Measurements from ENCODE around the gene ATF4. TPM values are rescaled to one million over a fixed set of nuclear protein-coding genes. Genes with fewer than 3 reads are reported as not detected.
A peak's percentile ranks its signal among the peaks of the same experiment; 100 is the strongest.

The ATF4 gene
- total RNA-seq, 1 donor from 2014 or later, result 327 TPM

- TF ChIP-seq CTCF (IDR thresholded peaks at IDR 0.05), result no peak
These were observed 17.6 kb downstream of the ATF4 start for GRCh38 chr22:39537975-39538374.

GRCh38 chr22:39543095-39543494 lies 22.7 kb downstream of the ATF4 start:
- Histone ChIP-seq H3K9me3 (no peaks in the 10 kb centered on the region), H3K27me3 (peaks cover 49% of the 10 kb centered on the region), H3K27ac (no peak overlapping the region), H3K4me1 (no peaks in the 10 kb centered on the region), H3K36me3 (no peaks in the 10 kb centered on the region), H3K4me3 (no peak overlapping the region)
- DNase-seq (no peak), ATAC-seq (no peak)
- intact Hi-C loops (cut with DNase I), result no loop called here
- TF ChIP-seq CTCF (IDR thresholded peaks at IDR 0.05), result peak; percentile 8

More at GRCh38 chr22:39537975-39538374, 17.6 kb downstream of the ATF4 start:
- H3K9me3 ChIP-seq, result no peaks in the 10 kb centered on the region
- H3K4me1 ChIP-seq, result peaks cover 5% of the 10 kb centered on the region
- no peak for DNase-seq
- ATAC-seq, result no peak
- no peak overlapping the region for H3K4me3 ChIP-seq
- H3K36me3 ChIP-seq, result no peaks in the 10 kb centered on the region
- peaks cover 3% of the 10 kb centered on the region for H3K27me3 ChIP-seq
- intact Hi-C loops (cut with DNase I), result loop anchor here (5.0 kb wide), 1 partner anchor 484 kb away; no protein-coding TSS in a partner anchor
- H3K27ac ChIP-seq, result no peak overlapping the region

GRCh38 chr22:39545386-39546365 lies 25.3 kb downstream of the ATF4 start:
- H3K27me3 ChIP-seq, result peaks cover 66% of the 10 kb centered on the region

GRCh38 chr22:39546889-39547586 lies 26.7 kb downstream of the ATF4 start:
- peaks cover 75% of the 10 kb centered on the region for H3K27me3 ChIP-seq
- TF ChIP-seq CTCF (IDR thresholded peaks at IDR 0.05), result no peak
- no peaks in the 10 kb centered on the region for H3K9me3 ChIP-seq
- no peaks in the 10 kb centered on the region for H3K36me3 ChIP-seq
- H3K27ac ChIP-seq, result no peak overlapping the region
- H3K4me1 ChIP-seq, result no peaks in the 10 kb centered on the region
- H3K4me3 ChIP-seq, result no peak overlapping the region
- DNase-seq (no peak), ATAC-seq (no peak)
- intact Hi-C loops (cut with DNase I), result no loop called here

More at GRCh38 chr22:39545386-39546365, 25.3 kb downstream of the ATF4 start:
- ATAC-seq (peak; percentile 58), DNase-seq (no peak)
- Histone ChIP-seq H3K27ac (no peak overlapping the region), H3K9me3 (no peaks in the 10 kb centered on the region), H3K4me1 (no peaks in the 10 kb centered on the region), H3K4me3 (no peak overlapping the region), H3K36me3 (no peaks in the 10 kb centered on the region)
- intact Hi-C loops (cut with DNase I), result no loop called here
- no peak for TF ChIP-seq CTCF (IDR thresholded peaks at IDR 0.05)

GRCh38 chr22:39547587-39547947 lies 27.2 kb downstream of the ATF4 start:
- no peak for DNase-seq
- TF ChIP-seq CTCF (IDR thresholded peaks at IDR 0.05), result no peak
- Histone ChIP-seq H3K27ac (no peak overlapping the region), H3K4me3 (no peak overlapping the region), H3K4me1 (no peaks in the 10 kb centered on the region), H3K27me3 (peaks cover 78% of the 10 kb centered on the region), H3K36me3 (no peaks in the 10 kb centered on the region), H3K9me3 (no peaks in the 10 kb centered on the region)
- intact Hi-C loops (cut with DNase I), result no loop called here
- no peak for ATAC-seq

Data from upper lobe of right lung (tissue), 1 donor.